IMR-90 (cell line): ENCODE results near the gene SCAND1. TPM values are rescaled to one million over a fixed set of nuclear protein-coding genes. Genes with fewer than 3 reads are reported as not detected.

Experiments used
- ATAC-seq: fragments of 200-7000 bp; cut with Tn5 transposase; 2 replicates; pipeline ENCODE4 v1.9.1; 2020; ENCODE audit warnings: low read depth, mild to moderate bottlenecking, moderate library complexity
- BruUV-seq: library from RNA; stranded (reverse); fragments of 400-500 nt; replicated peaks from 2 replicates; lab custom pipeline; 2021; lab: Mats Ljungman, UMichigan
- CTCF ChIA-PET: fragments of 300-600 bp; formaldehyde crosslinking; extraction: SDS; loops from one replicate; lab custom pipeline; 2021; ENCODE audit warnings: antibody characterized with exemption; lab: Yijun Ruan, JAX
- POLR2A ChIA-PET: fragments of 300-600 bp; sonication (Branson Sonifier 250); formaldehyde crosslinking; loops from one replicate; lab custom pipeline; 2022; ENCODE audit warnings: antibody characterized with exemption; ENCODE audit not compliant: unreplicated experiment; lab: Charles Lee
- DNase-seq: peaks from one replicate; pipeline ENCODE4 v3.0.0; 2013
- H2AFZ ChIP-seq: replicated peaks from 2 replicates; pipeline ENCODE3; 2013; ENCODE audit warnings: low read length, mild to moderate bottlenecking; ENCODE audit not compliant: poor library complexity
- H2AK5ac ChIP-seq: 2 replicates; pipeline ENCODE4 v1.6.1; 2013; ENCODE audit warnings: low read depth, low read length, inconsistent platforms
- H2AK9ac ChIP-seq: replicated peaks from 2 replicates; pipeline ENCODE3; 2013; ENCODE audit warnings: mild to moderate bottlenecking, low read depth, low read length, moderate library complexity; ENCODE audit not compliant: poor library complexity
- H2BK120ac ChIP-seq: 2 replicates; pipeline ENCODE4 v1.6.1; 2013; ENCODE audit warnings: low read depth, low read length, inconsistent platforms
- H2BK15ac ChIP-seq: 3 replicates; pipeline ENCODE4 v1.6.1; 2013; ENCODE audit warnings: low read depth, low read length, inconsistent platforms
- H2BK20ac ChIP-seq: 2 replicates; pipeline ENCODE4 v1.6.1; 2013; ENCODE audit warnings: low read depth, mild to moderate bottlenecking, inconsistent platforms, low read length, moderate library complexity
- H2BK5ac ChIP-seq: 2 replicates; pipeline ENCODE4 v1.6.1; 2013; ENCODE audit warnings: mild to moderate bottlenecking, low read depth, low read length, inconsistent platforms; ENCODE audit not compliant: poor library complexity, severe bottlenecking
- H3K14ac ChIP-seq: replicated peaks from 2 replicates; pipeline ENCODE4 v1.6.1; 2013; ENCODE audit warnings: low read depth, low read length, inconsistent platforms
- H3K18ac ChIP-seq: 2 replicates; pipeline ENCODE4 v1.6.1; 2013; ENCODE audit warnings: low read depth, low read length, control low read depth
- H3K23ac ChIP-seq: 2 replicates; pipeline ENCODE4 v1.6.1; 2013; ENCODE audit warnings: low read depth, low read length, inconsistent platforms
- H3K27ac ChIP-seq: 2 replicates; pipeline ENCODE4 v1.5.1; 2013; ENCODE audit warnings: mild to moderate bottlenecking, control low read depth, low read length; ENCODE audit not compliant: insufficient read depth
- H3K27me3 ChIP-seq: 2 replicates; pipeline ENCODE4 v1.6.1; 2013; ENCODE audit warnings: low read length; ENCODE audit not compliant: control insufficient read depth, insufficient read depth
- H3K36me3 ChIP-seq: 2 replicates; pipeline ENCODE4 v1.6.1; 2013; ENCODE audit warnings: low read length, mixed read lengths; ENCODE audit not compliant: control insufficient read depth, insufficient read depth
- H3K4ac ChIP-seq: 2 replicates; pipeline ENCODE4 v1.6.1; 2013; ENCODE audit warnings: low read depth, low read length, inconsistent platforms
- H3K4me1 ChIP-seq: 2 replicates; pipeline ENCODE4 v1.6.1; 2013; ENCODE audit warnings: low read length, mixed read lengths; ENCODE audit not compliant: control insufficient read depth, insufficient read depth
- H3K4me2 ChIP-seq: 2 replicates; pipeline ENCODE4 v1.6.1; 2013; ENCODE audit warnings: low read depth, mild to moderate bottlenecking, control low read depth, low read length, moderate library complexity
- H3K4me3 ChIP-seq: 2 replicates; pipeline ENCODE4 v1.5.1; 2013; ENCODE audit warnings: low read depth, mild to moderate bottlenecking, control low read depth, low read length, moderate library complexity; ENCODE audit not compliant: insufficient read depth
- H3K56ac ChIP-seq: 2 replicates; pipeline ENCODE4 v1.6.1; 2013; ENCODE audit warnings: low read length, inconsistent platforms; ENCODE audit not compliant: insufficient read depth; ENCODE audit errors: extremely low read depth
- H3K79me1 ChIP-seq, 2 experiments: 2 replicates each; pipeline ENCODE4 v1.6.1; 2013; ENCODE audit warnings: low read length in 2 of 2, inconsistent platforms in 1 of 2, low read depth in 1 of 2
- H3K9ac ChIP-seq: 2 replicates; pipeline ENCODE4 v1.6.1; 2013; ENCODE audit warnings: low read depth, low read length, control low read depth
- H3K9me1 ChIP-seq: 2 replicates; pipeline ENCODE4 v1.6.1; 2013; ENCODE audit warnings: low read length, inconsistent platforms; ENCODE audit not compliant: insufficient read depth
- H3K9me3 ChIP-seq: 2 replicates; pipeline ENCODE4 v1.6.1; 2013; ENCODE audit warnings: low read length; ENCODE audit not compliant: control insufficient read depth, insufficient read depth
- H4K20me1 ChIP-seq: 2 replicates; pipeline ENCODE4 v1.6.1; 2013; ENCODE audit warnings: low read length, inconsistent platforms; ENCODE audit not compliant: insufficient read depth
- H4K5ac ChIP-seq: 2 replicates; pipeline ENCODE4 v1.6.1; 2013; ENCODE audit warnings: mild to moderate bottlenecking, low read depth, low read length, control low read depth
- H4K8ac ChIP-seq, 2 experiments: 2 replicates each; pipeline ENCODE4 v1.6.1; 2013; ENCODE audit warnings: low read depth in 2 of 2, low read length in 2 of 2, control low read depth in 1 of 2, inconsistent platforms in 1 of 2
- H4K91ac ChIP-seq: 2 replicates; pipeline ENCODE4 v1.6.1; 2013; ENCODE audit warnings: low read depth, low read length, inconsistent platforms; ENCODE audit not compliant: insufficient read depth
- BHLHE40 ChIP-seq: fragments of 150-350 bp; IDR thresholded peaks from 2 replicates; pipeline ENCODE4 v1.6.1; 2016; ENCODE audit warnings: mild to moderate bottlenecking, low read depth, low read length
- CHD1 ChIP-seq: IDR thresholded peaks from 2 replicates; pipeline ENCODE4 v1.6.1; 2012; ENCODE audit warnings: low read depth, low read length, improper control_type of control experiment
- MAZ ChIP-seq: IDR thresholded peaks from 2 replicates; pipeline ENCODE4 v1.6.1; 2012; ENCODE audit warnings: low read depth, mild to moderate bottlenecking, low read length, improper control_type of control experiment, moderate library complexity, borderline replicate concordance
- MXI1 ChIP-seq: IDR thresholded peaks from 2 replicates; pipeline ENCODE4 v1.6.1; 2012; ENCODE audit warnings: low read depth, mild to moderate bottlenecking, low read length, moderate library complexity, borderline replicate concordance
- WGBS, 2 experiments: methylation state at CpG; one replicate each; pipeline versions ENCODE4 v1.1.5 to v1.1.7; 2013; ENCODE audit warnings: missing lambda C conversion rate in 2 of 2; ENCODE audit not compliant: insufficient read length in 1 of 2; ENCODE audit errors: extremely low coverage in 2 of 2; 5-methylcytosine and 5-hydroxymethylcytosine counted together
- dilution Hi-C: fragments of 300-500 bp; cut with HindIII; formaldehyde crosslinking; loops from one replicate; pipeline ENCODE4 v1.14.3; 2018; ENCODE audit warnings: low sequenced_read_pairs; ENCODE audit not compliant: unreplicated experiment
- in situ Hi-C: fragments of 300-500 bp; cut with MboI; formaldehyde crosslinking; loops from 3 replicates; pipeline ENCODE4 v1.14.3; 2019; ENCODE audit warnings: low sequenced_read_pairs, inconsistent platforms, mixed read lengths
- intact Hi-C: fragments of 100-400 bp; cut with micrococcal nuclease; formaldehyde crosslinking; loops from 2 replicates; pipeline ENCODE4 v1.10.0; 2022
- polyA plus RNA-seq, 3 experiments: library from polyadenylated mRNA; depleted of rRNA; stranded (reverse); fragments of >200 nt; gene quantifications; 2 replicates each; pipeline ENCODE4 v1.2.3, GENCODE V29; 2012; ENCODE audit warnings: low replicate concordance in 1 of 3
- total RNA-seq: library from RNA; depleted of rRNA; stranded (reverse); fragments of >200 nt; gene quantifications from 2 replicates; pipeline ENCODE4 v1.2.3, GENCODE V29; 2012

The SCAND1 gene
- total and polyA plus RNA-seq, 2 of the 4 experiments (the other 2 are of a cell fraction): 7.5 to 26.8 TPM

GRCh38 chr20:35950093-35950492, 4.2 kb downstream of the SCAND1 start:
- H2BK15ac ChIP-seq: no peak overlapping the region
- H3K56ac ChIP-seq: no peak overlapping the region
- peaks cover 5 to 49% of the 10 kb centered on the region in 2 experiments; a peak in 3 of 4 replicates for H3K79me1 ChIP-seq
- H3K27me3 ChIP-seq: no peaks in the 10 kb centered on the region
- no peak overlapping the region for H3K4me3 ChIP-seq
- TF ChIP-seq MAZ (no peak), CHD1 (no peak), MXI1 (no peak), BHLHE40 (no peak)
- ATAC-seq (no peak), DNase-seq (no peak)
- no peak overlapping the region for H3K4me2 ChIP-seq
- no peaks in the 10 kb centered on the region for H3K9me3 ChIP-seq
- no TSS peak for BruUV-seq
- H2BK120ac ChIP-seq: no peak overlapping the region
- ChIA-PET CTCF (no interaction called here), POLR2A (no interaction called here)
- no peak overlapping the region for H4K8ac ChIP-seq
- peaks cover 7% of the 10 kb centered on the region for H3K4me1 ChIP-seq
- in situ Hi-C loops: no loop called here
- H4K20me1 ChIP-seq: peaks cover 22% of the 10 kb centered on the region
- no peak overlapping the region for H2AK5ac ChIP-seq
- H2AK9ac ChIP-seq: no peak overlapping the region
- no CpG with 5 or more reads among the region's 7 CpGs for WGBS, 2 experiments
- no peak overlapping the region for H2BK20ac ChIP-seq
- peaks cover 9% of the 10 kb centered on the region for H3K9me1 ChIP-seq
- intact Hi-C loops: loop anchor here (5.0 kb wide), 2 partner anchors 208 to 253 kb away; partner anchors contain the start of genes NFS1, RBM39 and ROMO1
- no peak overlapping the region for H3K9ac ChIP-seq
- no peak overlapping the region for H3K18ac ChIP-seq
- no peak overlapping the region for H2BK5ac ChIP-seq
- H4K91ac ChIP-seq: no peak overlapping the region
- no peak overlapping the region for H3K4ac ChIP-seq
- no peak overlapping the region for H4K5ac ChIP-seq
- dilution Hi-C loops: no loop called here
- no peak overlapping the region for H2AFZ ChIP-seq
- H3K14ac ChIP-seq: no peak overlapping the region
- no peak overlapping the region for H3K27ac ChIP-seq
- no peak overlapping the region for H3K23ac ChIP-seq
- H3K36me3 ChIP-seq: peaks cover 16% of the 10 kb centered on the region
